WTC11 (cell line): ENCODE results near the gene KIAA1328. TPM values are rescaled to one million over a fixed set of nuclear protein-coding genes. Genes with fewer than 3 reads are reported as not detected.

Experiments
- ATAC-seq: fragments of 200-7000 bp; cut with Tn5 transposase; 2 replicates; pipeline ENCODE4 v1.10.0; 2021; ENCODE audit warnings: mild to moderate bottlenecking, moderate library complexity
- CTCF ChIA-PET: fragments of 300-600 bp; sonication (Branson Sonifier 250); formaldehyde crosslinking; loops from one replicate; lab custom pipeline; 2021; ENCODE audit warnings: antibody characterized with exemption; lab: Charles Lee
- POLR2A ChIA-PET: fragments of 350-600 bp; sonication (Branson Sonifier 250); formaldehyde crosslinking; loops from one replicate; lab custom pipeline; 2021; ENCODE audit warnings: antibody characterized with exemption; lab: Charles Lee
- DNase-seq: peaks from one replicate; pipeline ENCODE4 v3.0.0; 2021; ENCODE audit warnings: low spot score
- H3K27ac Mint-ChIP-seq: 2 replicates; pipeline ENCODE4 v1.8.0; 2021; ENCODE audit warnings: mixed read lengths
- H3K27me3 Mint-ChIP-seq: 2 replicates; pipeline ENCODE4 v1.8.0; 2021; ENCODE audit warnings: low read depth, mild to moderate bottlenecking, moderate library complexity, mixed read lengths
- H3K36me3 Mint-ChIP-seq: 2 replicates; pipeline ENCODE4 v1.8.0; 2021; ENCODE audit warnings: mixed read lengths
- H3K4me1 Mint-ChIP-seq: 2 replicates; pipeline ENCODE4 v1.8.0; 2022; ENCODE audit warnings: mixed read lengths
- H3K4me3 Mint-ChIP-seq: 2 replicates; pipeline ENCODE4 v1.8.0; 2021; ENCODE audit warnings: mild to moderate bottlenecking, moderate library complexity, mixed read lengths
- H3K9me3 Mint-ChIP-seq: 2 replicates; pipeline ENCODE4 v1.8.0; 2021; ENCODE audit warnings: mixed read lengths
- ATF1 ChIP-seq: sonication (generic); formaldehyde crosslinking; IDR thresholded peaks from 2 replicates; pipeline ENCODE4 v1.8.1; 2023; ENCODE audit warnings: mild to moderate bottlenecking, moderate library complexity, missing genetic modification reagents
- ELF4 ChIP-seq: sonication (generic); formaldehyde crosslinking; IDR thresholded peaks from 2 replicates; pipeline ENCODE4 v1.8.1; 2022; ENCODE audit warnings: low read depth, mild to moderate bottlenecking, moderate library complexity, missing genetic modification reagents
- EMX1 ChIP-seq: fragments of 250-450 bp; sonication (Bioruptor Pico); IDR thresholded peaks from 2 replicates; pipeline ENCODE4 v1.8.0; 2021; ENCODE audit warnings: mild to moderate bottlenecking
- ESRRA ChIP-seq: sonication (generic); formaldehyde crosslinking; IDR thresholded peaks from 2 replicates; pipeline ENCODE4 v1.8.1; 2022; ENCODE audit warnings: mild to moderate bottlenecking, missing genetic modification reagents, borderline replicate concordance
- ETV6 ChIP-seq: sonication (generic); formaldehyde crosslinking; IDR thresholded peaks from 2 replicates; pipeline ENCODE4 v1.8.1; 2022; ENCODE audit warnings: mild to moderate bottlenecking, missing genetic modification reagents
- HMGA2 ChIP-seq: fragments of 250-450 bp; sonication (Bioruptor Pico); IDR thresholded peaks from 2 replicates; pipeline ENCODE4 v1.4.0; 2021; ENCODE audit warnings: mild to moderate bottlenecking, moderate library complexity
- JUN ChIP-seq: sonication (generic); formaldehyde crosslinking; IDR thresholded peaks from 2 replicates; pipeline ENCODE4 v1.8.0; 2023; ENCODE audit warnings: mild to moderate bottlenecking, missing genetic modification reagents
- MYBL2 ChIP-seq: sonication (generic); formaldehyde crosslinking; IDR thresholded peaks from 2 replicates; pipeline ENCODE4 v1.8.1; 2023; ENCODE audit warnings: mild to moderate bottlenecking, moderate library complexity, missing genetic modification reagents
- NFYB ChIP-seq: sonication (generic); formaldehyde crosslinking; conservative IDR thresholded peaks from 2 replicates; pipeline ENCODE4 v1.8.0; 2022; ENCODE audit warnings: low read depth, missing genetic modification reagents
- NR1H2 ChIP-seq: sonication (generic); formaldehyde crosslinking; IDR thresholded peaks from 2 replicates; pipeline ENCODE4 v1.9.0; 2021; ENCODE audit warnings: mild to moderate bottlenecking, moderate library complexity, missing genetic modification reagents
- NR2C2 ChIP-seq: sonication (generic); formaldehyde crosslinking; IDR thresholded peaks from 2 replicates; pipeline ENCODE4 v1.8.0; 2022; ENCODE audit warnings: mild to moderate bottlenecking, missing genetic modification reagents
- RELA ChIP-seq: sonication (generic); formaldehyde crosslinking; IDR thresholded peaks from 2 replicates; pipeline ENCODE4 v1.8.1; 2022; ENCODE audit warnings: missing genetic modification reagents, mild to moderate bottlenecking, borderline replicate concordance
- SMAD3 ChIP-seq: sonication (generic); formaldehyde crosslinking; IDR thresholded peaks from 2 replicates; pipeline ENCODE4 v1.8.0; 2022; ENCODE audit warnings: missing genetic modification reagents, mild to moderate bottlenecking, borderline replicate concordance
- TEAD1 ChIP-seq: sonication (generic); formaldehyde crosslinking; IDR thresholded peaks from 2 replicates; pipeline ENCODE4 v1.8.0; 2022; ENCODE audit warnings: mild to moderate bottlenecking, missing genetic modification reagents
- ZBTB21 ChIP-seq: sonication (generic); formaldehyde crosslinking; IDR thresholded peaks from 2 replicates; pipeline ENCODE4 v1.8.1; 2023; ENCODE audit warnings: mild to moderate bottlenecking, missing genetic modification reagents, borderline replicate concordance
- ZNF232 ChIP-seq: sonication (generic); formaldehyde crosslinking; IDR thresholded peaks from 2 replicates; pipeline ENCODE4 v1.8.0; 2022; ENCODE audit warnings: mild to moderate bottlenecking, missing genetic modification reagents
- ZNF423 ChIP-seq: fragments of 250-450 bp; sonication (Bioruptor Pico); IDR thresholded peaks from 2 replicates; pipeline ENCODE4 v2.1.2; 2022; ENCODE audit warnings: mild to moderate bottlenecking, moderate library complexity
- ZNF671 ChIP-seq: fragments of 250-450 bp; sonication (Bioruptor Pico); IDR thresholded peaks from 2 replicates; pipeline ENCODE4 v1.8.0; 2021; ENCODE audit warnings: mild to moderate bottlenecking
- total RNA-seq: library from RNA; stranded (reverse); gene quantifications from 3 replicates; pipeline ENCODE4 v1.2.3, GENCODE V29; 2021
- TF ChIP-seq, protein P1 (sequence below): fragments of 250-450 bp; sonication (Bioruptor Pico); IDR thresholded peaks from 2 replicates; pipeline ENCODE4 v1.9.0; 2021; ENCODE audit warnings: mild to moderate bottlenecking
- TF ChIP-seq, protein P2 (sequence below): sonication (generic); formaldehyde crosslinking; conservative IDR thresholded peaks from 2 replicates; pipeline ENCODE4 v1.8.1; 2022; ENCODE audit warnings: mild to moderate bottlenecking, missing genetic modification reagents
- TF ChIP-seq, protein P3 (sequence below): fragments of 250-450 bp; sonication (Bioruptor Pico); conservative IDR thresholded peaks from 2 replicates; pipeline ENCODE4 v1.9.0; 2021; ENCODE audit warnings: mild to moderate bottlenecking
- TF ChIP-seq, protein P4 (sequence below): sonication (generic); formaldehyde crosslinking; IDR thresholded peaks from 2 replicates; pipeline ENCODE4 v1.8.1; 2023; ENCODE audit warnings: mild to moderate bottlenecking, missing genetic modification reagents
- TF ChIP-seq, protein P5 (sequence below): fragments of 250-450 bp; sonication (Bioruptor Pico); IDR thresholded peaks from 2 replicates; pipeline ENCODE4 v1.9.0; 2021; ENCODE audit warnings: mild to moderate bottlenecking, borderline replicate concordance

The KIAA1328 gene
- total RNA-seq, 1 experiment from 2014 or later = 4.8 TPM

DNA sequence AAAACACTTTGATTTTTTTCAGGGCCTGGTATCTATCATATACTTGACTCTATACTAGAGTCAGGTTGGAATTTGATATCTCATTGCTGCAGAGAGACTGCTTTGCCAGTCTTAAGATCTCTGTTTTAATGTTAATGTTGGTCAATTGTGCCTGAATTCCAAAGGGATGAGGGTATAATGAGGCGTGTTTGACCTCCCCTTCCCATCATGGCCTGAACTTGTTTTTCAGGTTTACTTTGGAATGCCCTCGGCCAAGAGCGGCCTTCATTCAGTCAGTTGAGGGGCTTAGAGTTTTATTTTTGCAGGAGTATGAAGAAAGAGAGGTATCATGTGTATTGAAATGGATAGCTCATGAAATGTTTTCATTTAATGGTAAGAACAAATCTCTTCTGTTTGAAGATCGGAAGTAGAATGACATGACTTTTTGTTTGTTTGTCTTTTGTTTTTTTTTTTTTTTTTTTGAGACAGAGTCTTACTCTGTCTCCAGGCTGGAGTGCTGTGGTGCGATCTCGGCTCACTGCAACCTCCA lies 119.0 kb downstream of the KIAA1328 start:
- ATAC-seq = peak; percentile 90
- Mint-ChIP-seq H3K4me1 (peaks cover 40% of the 10 kb centered on the region), H3K4me3 (peak overlapping the region; percentile 40), H3K36me3 (no peaks in the 10 kb centered on the region), H3K9me3 (no peaks in the 10 kb centered on the region), H3K27me3 (no peaks in the 10 kb centered on the region), H3K27ac (peak overlapping the region; percentile 99)
- TF ChIP-seq ZNF423 (CRISPR knock-in tag) = no peak
- TF ChIP-seq, protein P1, sequence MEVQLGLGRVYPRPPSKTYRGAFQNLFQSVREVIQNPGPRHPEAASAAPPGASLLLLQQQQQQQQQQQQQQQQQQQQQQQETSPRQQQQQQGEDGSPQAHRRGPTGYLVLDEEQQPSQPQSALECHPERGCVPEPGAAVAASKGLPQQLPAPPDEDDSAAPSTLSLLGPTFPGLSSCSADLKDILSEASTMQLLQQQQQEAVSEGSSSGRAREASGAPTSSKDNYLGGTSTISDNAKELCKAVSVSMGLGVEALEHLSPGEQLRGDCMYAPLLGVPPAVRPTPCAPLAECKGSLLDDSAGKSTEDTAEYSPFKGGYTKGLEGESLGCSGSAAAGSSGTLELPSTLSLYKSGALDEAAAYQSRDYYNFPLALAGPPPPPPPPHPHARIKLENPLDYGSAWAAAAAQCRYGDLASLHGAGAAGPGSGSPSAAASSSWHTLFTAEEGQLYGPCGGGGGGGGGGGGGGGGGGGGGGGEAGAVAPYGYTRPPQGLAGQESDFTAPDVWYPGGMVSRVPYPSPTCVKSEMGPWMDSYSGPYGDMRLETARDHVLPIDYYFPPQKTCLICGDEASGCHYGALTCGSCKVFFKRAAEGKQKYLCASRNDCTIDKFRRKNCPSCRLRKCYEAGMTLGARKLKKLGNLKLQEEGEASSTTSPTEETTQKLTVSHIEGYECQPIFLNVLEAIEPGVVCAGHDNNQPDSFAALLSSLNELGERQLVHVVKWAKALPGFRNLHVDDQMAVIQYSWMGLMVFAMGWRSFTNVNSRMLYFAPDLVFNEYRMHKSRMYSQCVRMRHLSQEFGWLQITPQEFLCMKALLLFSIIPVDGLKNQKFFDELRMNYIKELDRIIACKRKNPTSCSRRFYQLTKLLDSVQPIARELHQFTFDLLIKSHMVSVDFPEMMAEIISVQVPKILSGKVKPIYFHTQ (CRISPR knock-in tag) = no peak
- TF ChIP-seq TEAD1 = peak; percentile 87; the same call in 1 of the 2 replicates
- TF ChIP-seq SMAD3 = no peak
- TF ChIP-seq ETV6 (CRISPR knock-in tag) = peak; percentile 53; the same call in 1 of the 2 replicates
- no peak for TF ChIP-seq MYBL2
- no peak for TF ChIP-seq ZBTB21 (CRISPR knock-in tag)
- peak; percentile 19; the same call in 1 of the 2 replicates for TF ChIP-seq JUN (CRISPR knock-in tag)
- ChIA-PET CTCF (no interaction called here), POLR2A (interaction anchor here (0.6 kb wide), 1 partner anchor 194 kb away, joined by 3 read pairs; no protein-coding TSS in a partner anchor)
- DNase-seq = peak; percentile 56

DNA sequence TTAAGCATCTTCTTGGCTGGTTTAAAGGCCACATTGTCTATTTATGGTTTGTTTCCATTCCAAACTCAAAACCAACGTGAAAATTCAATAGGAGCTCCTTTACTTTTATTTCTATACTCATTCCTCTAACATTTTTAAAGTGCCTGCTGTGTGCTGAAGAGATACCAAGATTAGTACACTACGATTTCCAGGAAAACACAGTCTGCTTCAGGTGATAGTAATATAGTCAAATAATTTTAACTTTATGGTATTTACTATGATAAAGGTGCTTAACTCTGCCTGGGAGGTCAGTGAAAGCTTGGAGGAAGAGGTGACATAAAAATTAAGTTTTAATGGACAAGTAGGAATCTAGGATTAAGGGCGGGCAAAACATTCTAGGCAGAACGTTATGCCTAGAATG lies 121.4 kb downstream of the KIAA1328 start:
- H3K4me1 Mint-ChIP-seq = peaks cover 31% of the 10 kb centered on the region
- POLR2A ChIA-PET = no interaction called here
- no peaks in the 10 kb centered on the region for H3K36me3 Mint-ChIP-seq
- DNase-seq (no peak), ATAC-seq (no peak)
- H3K27ac Mint-ChIP-seq = no peak overlapping the region
- H3K4me3 Mint-ChIP-seq = no peak overlapping the region
- H3K9me3 Mint-ChIP-seq = no peaks in the 10 kb centered on the region
- CTCF ChIA-PET = interaction anchor here (1.3 kb wide), 1 partner anchor 69 kb away, joined by 4 read pairs; no protein-coding TSS in a partner anchor
- TF ChIP-seq, protein P2, sequence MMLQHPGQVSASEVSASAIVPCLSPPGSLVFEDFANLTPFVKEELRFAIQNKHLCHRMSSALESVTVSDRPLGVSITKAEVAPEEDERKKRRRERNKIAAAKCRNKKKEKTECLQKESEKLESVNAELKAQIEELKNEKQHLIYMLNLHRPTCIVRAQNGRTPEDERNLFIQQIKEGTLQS (CRISPR knock-in tag) = no peak
- H3K27me3 Mint-ChIP-seq = no peaks in the 10 kb centered on the region

DNA sequence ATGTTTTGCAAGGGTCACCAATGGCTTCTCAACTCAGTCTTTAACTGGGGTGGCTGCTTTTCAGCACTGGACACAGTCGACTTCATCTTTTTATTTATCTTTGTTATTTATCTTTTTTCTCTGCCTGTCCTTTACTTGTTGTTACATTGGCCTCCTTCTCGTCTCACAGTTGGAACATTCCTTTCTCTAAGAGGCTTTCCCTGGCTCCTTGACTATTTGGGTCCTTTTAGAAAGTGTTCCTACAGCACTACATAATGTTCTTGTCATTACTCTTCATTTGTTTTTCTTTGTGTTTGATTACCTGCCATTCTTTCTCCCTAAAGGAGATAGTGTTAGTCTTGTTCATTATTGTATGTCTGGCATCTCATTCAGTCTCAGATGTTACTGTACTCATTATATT lies 122.0 kb downstream of the KIAA1328 start:
- Mint-ChIP-seq H3K9me3 (no peaks in the 10 kb centered on the region), H3K4me1 (peaks cover 24% of the 10 kb centered on the region), H3K27ac (no peak overlapping the region), H3K36me3 (no peaks in the 10 kb centered on the region), H3K4me3 (no peak overlapping the region), H3K27me3 (no peaks in the 10 kb centered on the region)
- no peak for DNase-seq
- ChIA-PET CTCF (no interaction called here), POLR2A (no interaction called here)
- no peak for ATAC-seq
- no peak for TF ChIP-seq ATF1 (CRISPR knock-in tag)
- no peak for TF ChIP-seq ESRRA (CRISPR knock-in tag)
- no peak for TF ChIP-seq ZNF232 (CRISPR knock-in tag)
- TF ChIP-seq SMAD3 = no peak
- no peak for TF ChIP-seq RELA (CRISPR knock-in tag)
- TF ChIP-seq ZNF671 (CRISPR knock-in tag) = no peak
- no peak for TF ChIP-seq ELF4 (CRISPR knock-in tag)
- no peak for TF ChIP-seq EMX1 (CRISPR knock-in tag)
- TF ChIP-seq HMGA2 (CRISPR knock-in tag) = no peak
- TF ChIP-seq NFYB (CRISPR knock-in tag) = no peak
- TF ChIP-seq, protein P3, sequence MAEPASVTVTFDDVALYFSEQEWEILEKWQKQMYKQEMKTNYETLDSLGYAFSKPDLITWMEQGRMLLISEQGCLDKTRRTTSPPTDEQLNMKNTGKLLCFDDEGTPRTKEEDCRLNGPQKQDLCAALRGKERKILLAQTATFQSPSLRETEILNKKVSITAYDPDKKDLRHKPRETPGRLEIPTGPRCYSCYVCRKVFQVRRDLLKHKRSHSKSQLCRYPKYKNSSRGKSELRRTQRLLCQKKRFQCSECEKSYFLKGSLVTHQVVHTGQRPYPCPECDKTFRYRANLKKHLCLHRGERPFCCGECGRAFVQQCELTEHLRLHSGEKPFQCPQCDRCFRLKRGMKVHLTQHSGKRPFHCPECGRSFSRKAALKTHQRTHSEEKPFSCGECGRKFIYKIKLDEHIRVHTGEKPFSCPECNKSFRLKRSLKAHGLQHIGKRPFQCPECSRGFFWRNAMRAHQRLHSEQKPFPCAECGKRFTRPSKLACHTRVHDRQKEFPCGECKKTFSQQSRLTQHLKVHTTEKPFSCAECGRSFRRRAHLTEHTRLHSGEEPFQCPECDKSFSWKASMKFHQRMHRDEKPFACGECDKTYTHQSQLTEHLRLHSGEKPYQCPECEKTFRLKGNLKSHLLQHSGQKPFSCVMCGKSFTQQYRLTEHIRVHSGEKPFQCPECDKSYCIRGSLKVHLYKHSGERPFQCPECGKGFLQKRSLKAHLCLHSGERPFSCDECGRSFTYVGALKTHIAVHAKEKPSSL (CRISPR knock-in tag) = no peak
- TF ChIP-seq NR1H2 (CRISPR knock-in tag) = no peak
- TF ChIP-seq NR2C2 (CRISPR knock-in tag) = no peak
- TF ChIP-seq, protein P4, sequence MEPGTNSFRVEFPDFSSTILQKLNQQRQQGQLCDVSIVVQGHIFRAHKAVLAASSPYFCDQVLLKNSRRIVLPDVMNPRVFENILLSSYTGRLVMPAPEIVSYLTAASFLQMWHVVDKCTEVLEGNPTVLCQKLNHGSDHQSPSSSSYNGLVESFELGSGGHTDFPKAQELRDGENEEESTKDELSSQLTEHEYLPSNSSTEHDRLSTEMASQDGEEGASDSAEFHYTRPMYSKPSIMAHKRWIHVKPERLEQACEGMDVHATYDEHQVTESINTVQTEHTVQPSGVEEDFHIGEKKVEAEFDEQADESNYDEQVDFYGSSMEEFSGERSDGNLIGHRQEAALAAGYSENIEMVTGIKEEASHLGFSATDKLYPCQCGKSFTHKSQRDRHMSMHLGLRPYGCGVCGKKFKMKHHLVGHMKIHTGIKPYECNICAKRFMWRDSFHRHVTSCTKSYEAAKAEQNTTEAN (CRISPR knock-in tag) = no peak
- TF ChIP-seq, protein P5, sequence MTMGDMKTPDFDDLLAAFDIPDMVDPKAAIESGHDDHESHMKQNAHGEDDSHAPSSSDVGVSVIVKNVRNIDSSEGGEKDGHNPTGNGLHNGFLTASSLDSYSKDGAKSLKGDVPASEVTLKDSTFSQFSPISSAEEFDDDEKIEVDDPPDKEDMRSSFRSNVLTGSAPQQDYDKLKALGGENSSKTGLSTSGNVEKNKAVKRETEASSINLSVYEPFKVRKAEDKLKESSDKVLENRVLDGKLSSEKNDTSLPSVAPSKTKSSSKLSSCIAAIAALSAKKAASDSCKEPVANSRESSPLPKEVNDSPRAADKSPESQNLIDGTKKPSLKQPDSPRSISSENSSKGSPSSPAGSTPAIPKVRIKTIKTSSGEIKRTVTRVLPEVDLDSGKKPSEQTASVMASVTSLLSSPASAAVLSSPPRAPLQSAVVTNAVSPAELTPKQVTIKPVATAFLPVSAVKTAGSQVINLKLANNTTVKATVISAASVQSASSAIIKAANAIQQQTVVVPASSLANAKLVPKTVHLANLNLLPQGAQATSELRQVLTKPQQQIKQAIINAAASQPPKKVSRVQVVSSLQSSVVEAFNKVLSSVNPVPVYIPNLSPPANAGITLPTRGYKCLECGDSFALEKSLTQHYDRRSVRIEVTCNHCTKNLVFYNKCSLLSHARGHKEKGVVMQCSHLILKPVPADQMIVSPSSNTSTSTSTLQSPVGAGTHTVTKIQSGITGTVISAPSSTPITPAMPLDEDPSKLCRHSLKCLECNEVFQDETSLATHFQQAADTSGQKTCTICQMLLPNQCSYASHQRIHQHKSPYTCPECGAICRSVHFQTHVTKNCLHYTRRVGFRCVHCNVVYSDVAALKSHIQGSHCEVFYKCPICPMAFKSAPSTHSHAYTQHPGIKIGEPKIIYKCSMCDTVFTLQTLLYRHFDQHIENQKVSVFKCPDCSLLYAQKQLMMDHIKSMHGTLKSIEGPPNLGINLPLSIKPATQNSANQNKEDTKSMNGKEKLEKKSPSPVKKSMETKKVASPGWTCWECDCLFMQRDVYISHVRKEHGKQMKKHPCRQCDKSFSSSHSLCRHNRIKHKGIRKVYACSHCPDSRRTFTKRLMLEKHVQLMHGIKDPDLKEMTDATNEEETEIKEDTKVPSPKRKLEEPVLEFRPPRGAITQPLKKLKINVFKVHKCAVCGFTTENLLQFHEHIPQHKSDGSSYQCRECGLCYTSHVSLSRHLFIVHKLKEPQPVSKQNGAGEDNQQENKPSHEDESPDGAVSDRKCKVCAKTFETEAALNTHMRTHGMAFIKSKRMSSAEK (CRISPR knock-in tag) = no peak
